BE2C (cell line): ENCODE results near the gene MTO1.
"Not testable (repeated sequence)": the region's sequence is repeated elsewhere in the genome, so short reads cannot be mapped to it uniquely, and the experiment has no call there.

Experiments used
- DNase-seq: peaks from one replicate; pipeline ENCODE4 v3.0.0-alpha.2; 2020
- H3K27me3 ChIP-seq: fragments of 250-450 bp; sonication (Bioruptor Pico); 2 replicates; pipeline ENCODE4 v1.5.1; 2020; ENCODE audit warnings: mild to moderate bottlenecking
- H3K36me3 ChIP-seq: fragments of 250-450 bp; sonication (Bioruptor Pico); 2 replicates; pipeline ENCODE4 v1.5.1; 2020; ENCODE audit warnings: mild to moderate bottlenecking
- H3K4me1 ChIP-seq: fragments of 250-450 bp; sonication (Bioruptor Pico); 2 replicates; pipeline ENCODE4 v1.5.1; 2020
- H3K4me3 ChIP-seq: 2 replicates; pipeline ENCODE4 v1.5.1; 2011; ENCODE audit warnings: low read depth, low read length
- H3K9me3 ChIP-seq: fragments of 250-450 bp; sonication (Bioruptor Pico); 2 replicates; pipeline ENCODE4 v1.5.1; 2020
- CTCF ChIP-seq: IDR thresholded peaks from 2 replicates; pipeline ENCODE4 v1.5.1; 2012; ENCODE audit warnings: mild to moderate bottlenecking, low read depth, low read length

The MTO1 gene

GRCh38 chr6:73497915-73498314 is 36.4 kb downstream of the MTO1 start:
- Histone ChIP-seq H3K4me3 (no peak overlapping the region), H3K4me1 (peaks cover 7% of the 10 kb centered on the region), H3K27me3 (no peaks in the 10 kb centered on the region), H3K9me3 (no peaks in the 10 kb centered on the region), H3K36me3 (peaks cover 40% of the 10 kb centered on the region)
- DNase-seq, result no peak
- no peak for TF ChIP-seq CTCF

GRCh38 chr6:73503027-73503772 is 41.7 kb downstream of the MTO1 start:
- peaks cover 34% of the 10 kb centered on the region for H3K36me3 ChIP-seq

GRCh38 chr6:73504160-73504559 is 42.6 kb downstream of the MTO1 start:
- Histone ChIP-seq H3K9me3 (no peaks in the 10 kb centered on the region), H3K27me3 (no peaks in the 10 kb centered on the region), H3K4me3 (no peak overlapping the region), H3K4me1 (no peaks in the 10 kb centered on the region), H3K36me3 (peaks cover 34% of the 10 kb centered on the region)
- no peak for DNase-seq
- TF ChIP-seq CTCF, result no peak

More at GRCh38 chr6:73503027-73503772, 41.7 kb downstream of the MTO1 start:
- no peak for TF ChIP-seq CTCF
- H3K9me3 ChIP-seq, result no peaks in the 10 kb centered on the region
- DNase-seq, result no peak
- no peak overlapping the region for H3K4me3 ChIP-seq
- H3K27me3 ChIP-seq, result no peaks in the 10 kb centered on the region
- H3K4me1 ChIP-seq, result no peaks in the 10 kb centered on the region

- Histone ChIP-seq H3K27me3 (no peaks in the 10 kb centered on the region), H3K36me3 (peaks cover 27% of the 10 kb centered on the region), H3K4me3 (no peak overlapping the region), H3K9me3 (no peaks in the 10 kb centered on the region), H3K4me1 (no peaks in the 10 kb centered on the region)
- no peak for TF ChIP-seq CTCF
- DNase-seq, result no peak
Observed at GRCh38 chr6:73505142-73505541, 43.6 kb downstream of the MTO1 start.

- H3K27me3 ChIP-seq, H3K4me1 ChIP-seq, H3K4me3 ChIP-seq, H3K9me3 ChIP-seq, DNase-seq: not testable (repeated sequence)
- peaks cover 22% of the 10 kb centered on the region for H3K36me3 ChIP-seq
Observed at GRCh38 chr6:73505705-73506104, 44.2 kb downstream of the MTO1 start.

- Histone ChIP-seq H3K4me1 (no peaks in the 10 kb centered on the region), H3K9me3 (no peaks in the 10 kb centered on the region), H3K4me3 (no peak overlapping the region), H3K36me3 (peaks cover 16% of the 10 kb centered on the region), H3K27me3 (no peaks in the 10 kb centered on the region)
- DNase-seq, result no peak
- TF ChIP-seq CTCF, result no peak
Observed at GRCh38 chr6:73506246-73506645, 44.7 kb downstream of the MTO1 start.
